ENCODE data around the gene SYNGR4.
"Not testable (repeated sequence)": the region's sequence is repeated elsewhere in the genome, so short reads cannot be mapped to it uniquely, and the experiment has no call there.

The SYNGR4 gene

GRCh38 chr19:48368936-48369335 lies 4.8 kb downstream of the SYNGR4 start:
- DNase-seq = no peak

GRCh38 chr19:48370955-48371354 lies 6.8 kb downstream of the SYNGR4 start:
- no peak for DNase-seq

GRCh38 chr19:48371367-48371766 lies 7.2 kb downstream of the SYNGR4 start:
- DNase-seq = no peak

- not testable (repeated sequence) for DNase-seq
Observed at GRCh38 chr19:48371771-48372170, 7.6 kb downstream of the SYNGR4 start.

- peak in 10 of 56 donors; percentile 2 to 28 (median 12) for DNase-seq
Observed at GRCh38 chr19:48372904-48373303, 8.7 kb downstream of the SYNGR4 start.

- DNase-seq = no peak
Observed at GRCh38 chr19:48373567-48373966, 9.4 kb downstream of the SYNGR4 start.

GRCh38 chr19:48378194-48378570 lies 14.0 kb downstream of the SYNGR4 start:
- DNase-seq = no peak

GRCh38 chr19:48379058-48379457 lies 14.9 kb downstream of the SYNGR4 start:
- no peak for DNase-seq

GRCh38 chr19:48381178-48381950 lies 17.2 kb downstream of the SYNGR4 start:
- no peak for DNase-seq

- no peak for DNase-seq
Observed at GRCh38 chr19:48382286-48382685, 18.1 kb downstream of the SYNGR4 start.

- DNase-seq = no peak
Observed at GRCh38 chr19:48385461-48386087, 21.4 kb downstream of the SYNGR4 start.

GRCh38 chr19:48386981-48387380 lies 22.8 kb downstream of the SYNGR4 start:
- DNase-seq = no peak

- DNase-seq = peak in 40 of 56 donors; percentile 12 to 68 (median 41)
Observed at GRCh38 chr19:48390188-48391099, 26.3 kb downstream of the SYNGR4 start.

GRCh38 chr19:48391100-48392005 lies 27.2 kb downstream of the SYNGR4 start, which contains the start of gene KDELR1:
Gene KDELR1 (minus strand): TSS chr19:48391551. CDS start chr19:48391358, 193 bp downstream.
- DNase-seq = peak in 54 of 56 donors; percentile 20 to 87 (median 64)

GRCh38 chr19:48392006-48392344 lies 27.8 kb downstream of the SYNGR4 start:
- not testable (repeated sequence) for DNase-seq

- DNase-seq = no peak
Observed at GRCh38 chr19:48392860-48393558, 28.8 kb downstream of the SYNGR4 start.

GRCh38 chr19:48393559-48394330 lies 29.6 kb downstream of the SYNGR4 start, which contains the start of gene GRIN2D:
Gene GRIN2D (plus strand): TSS chr19:48393668. CDS start chr19:48398393, 4,725 bp downstream.
- DNase-seq = peak in 15 of 56 donors; percentile 7 to 58 (median 24)

- no peak for DNase-seq
Observed at GRCh38 chr19:48394331-48395169, 30.4 kb downstream of the SYNGR4 start.

All from amygdala (tissue), 56 donors.